IMR-90 (cell line): ENCODE data around the gene PLXNA1. TPM values are rescaled to one million over a fixed set of nuclear protein-coding genes. Genes with fewer than 3 reads are reported as not detected.

ENCODE experiments used
- ATAC-seq: fragments of 200-7000 bp; cut with Tn5 transposase; 2 replicates; pipeline ENCODE4 v1.9.1; 2020; ENCODE audit warnings: low read depth, mild to moderate bottlenecking, moderate library complexity
- BruUV-seq: library from RNA; stranded (reverse); fragments of 400-500 nt; replicated peaks from 2 replicates; lab custom pipeline; 2021; lab: Mats Ljungman, UMichigan
- CTCF ChIA-PET: fragments of 300-600 bp; formaldehyde crosslinking; extraction: SDS; loops from one replicate; lab custom pipeline; 2021; ENCODE audit warnings: antibody characterized with exemption; lab: Yijun Ruan, JAX
- POLR2A ChIA-PET: fragments of 300-600 bp; sonication (Branson Sonifier 250); formaldehyde crosslinking; loops from one replicate; lab custom pipeline; 2022; ENCODE audit warnings: antibody characterized with exemption; ENCODE audit not compliant: unreplicated experiment; lab: Charles Lee
- DNase-seq: peaks from one replicate; pipeline ENCODE4 v3.0.0; 2013
- H2AFZ ChIP-seq: replicated peaks from 2 replicates; pipeline ENCODE3; 2013; ENCODE audit warnings: low read length, mild to moderate bottlenecking; ENCODE audit not compliant: poor library complexity
- H2AK5ac ChIP-seq: 2 replicates; pipeline ENCODE4 v1.6.1; 2013; ENCODE audit warnings: low read depth, low read length, inconsistent platforms
- H2AK9ac ChIP-seq: replicated peaks from 2 replicates; pipeline ENCODE3; 2013; ENCODE audit warnings: mild to moderate bottlenecking, low read depth, low read length, moderate library complexity; ENCODE audit not compliant: poor library complexity
- H2BK120ac ChIP-seq: 2 replicates; pipeline ENCODE4 v1.6.1; 2013; ENCODE audit warnings: low read depth, low read length, inconsistent platforms
- H2BK15ac ChIP-seq: 3 replicates; pipeline ENCODE4 v1.6.1; 2013; ENCODE audit warnings: low read depth, low read length, inconsistent platforms
- H2BK20ac ChIP-seq: 2 replicates; pipeline ENCODE4 v1.6.1; 2013; ENCODE audit warnings: low read depth, mild to moderate bottlenecking, inconsistent platforms, low read length, moderate library complexity
- H2BK5ac ChIP-seq: 2 replicates; pipeline ENCODE4 v1.6.1; 2013; ENCODE audit warnings: mild to moderate bottlenecking, low read depth, low read length, inconsistent platforms; ENCODE audit not compliant: poor library complexity, severe bottlenecking
- H3K14ac ChIP-seq: replicated peaks from 2 replicates; pipeline ENCODE4 v1.6.1; 2013; ENCODE audit warnings: low read depth, low read length, inconsistent platforms
- H3K18ac ChIP-seq: 2 replicates; pipeline ENCODE4 v1.6.1; 2013; ENCODE audit warnings: low read depth, low read length, control low read depth
- H3K23ac ChIP-seq: 2 replicates; pipeline ENCODE4 v1.6.1; 2013; ENCODE audit warnings: low read depth, low read length, inconsistent platforms
- H3K27ac ChIP-seq: 2 replicates; pipeline ENCODE4 v1.5.1; 2013; ENCODE audit warnings: mild to moderate bottlenecking, control low read depth, low read length; ENCODE audit not compliant: insufficient read depth
- H3K27me3 ChIP-seq: 2 replicates; pipeline ENCODE4 v1.6.1; 2013; ENCODE audit warnings: low read length; ENCODE audit not compliant: control insufficient read depth, insufficient read depth
- H3K36me3 ChIP-seq: 2 replicates; pipeline ENCODE4 v1.6.1; 2013; ENCODE audit warnings: low read length, mixed read lengths; ENCODE audit not compliant: control insufficient read depth, insufficient read depth
- H3K4ac ChIP-seq: 2 replicates; pipeline ENCODE4 v1.6.1; 2013; ENCODE audit warnings: low read depth, low read length, inconsistent platforms
- H3K4me1 ChIP-seq: 2 replicates; pipeline ENCODE4 v1.6.1; 2013; ENCODE audit warnings: low read length, mixed read lengths; ENCODE audit not compliant: control insufficient read depth, insufficient read depth
- H3K4me2 ChIP-seq: 2 replicates; pipeline ENCODE4 v1.6.1; 2013; ENCODE audit warnings: low read depth, mild to moderate bottlenecking, control low read depth, low read length, moderate library complexity
- H3K4me3 ChIP-seq: 2 replicates; pipeline ENCODE4 v1.5.1; 2013; ENCODE audit warnings: low read depth, mild to moderate bottlenecking, control low read depth, low read length, moderate library complexity; ENCODE audit not compliant: insufficient read depth
- H3K56ac ChIP-seq: 2 replicates; pipeline ENCODE4 v1.6.1; 2013; ENCODE audit warnings: low read length, inconsistent platforms; ENCODE audit not compliant: insufficient read depth; ENCODE audit errors: extremely low read depth
- H3K79me1 ChIP-seq, 2 experiments: 2 replicates each; pipeline ENCODE4 v1.6.1; 2013; ENCODE audit warnings: low read length in 2 of 2, inconsistent platforms in 1 of 2, low read depth in 1 of 2
- H3K9ac ChIP-seq: 2 replicates; pipeline ENCODE4 v1.6.1; 2013; ENCODE audit warnings: low read depth, low read length, control low read depth
- H3K9me1 ChIP-seq: 2 replicates; pipeline ENCODE4 v1.6.1; 2013; ENCODE audit warnings: low read length, inconsistent platforms; ENCODE audit not compliant: insufficient read depth
- H3K9me3 ChIP-seq: 2 replicates; pipeline ENCODE4 v1.6.1; 2013; ENCODE audit warnings: low read length; ENCODE audit not compliant: control insufficient read depth, insufficient read depth
- H4K20me1 ChIP-seq: 2 replicates; pipeline ENCODE4 v1.6.1; 2013; ENCODE audit warnings: low read length, inconsistent platforms; ENCODE audit not compliant: insufficient read depth
- H4K5ac ChIP-seq: 2 replicates; pipeline ENCODE4 v1.6.1; 2013; ENCODE audit warnings: mild to moderate bottlenecking, low read depth, low read length, control low read depth
- H4K8ac ChIP-seq, 2 experiments: 2 replicates each; pipeline ENCODE4 v1.6.1; 2013; ENCODE audit warnings: low read depth in 2 of 2, low read length in 2 of 2, control low read depth in 1 of 2, inconsistent platforms in 1 of 2
- H4K91ac ChIP-seq: 2 replicates; pipeline ENCODE4 v1.6.1; 2013; ENCODE audit warnings: low read depth, low read length, inconsistent platforms; ENCODE audit not compliant: insufficient read depth
- CEBPB ChIP-seq: IDR thresholded peaks from 2 replicates; pipeline ENCODE4 v1.6.1; 2012; ENCODE audit warnings: low read depth, low read length, improper control_type of control experiment
- MAZ ChIP-seq: IDR thresholded peaks from 2 replicates; pipeline ENCODE4 v1.6.1; 2012; ENCODE audit warnings: low read depth, mild to moderate bottlenecking, low read length, improper control_type of control experiment, moderate library complexity, borderline replicate concordance
- NFE2L2 ChIP-seq: fragments of 150-350 bp; IDR thresholded peaks from 2 replicates; pipeline ENCODE4 v1.6.1; 2016; ENCODE audit warnings: low read depth, mild to moderate bottlenecking, low read length
- POLR2A ChIP-seq: IDR thresholded peaks from 2 replicates; pipeline ENCODE4 v1.6.1; 2012; ENCODE audit warnings: mild to moderate bottlenecking, low read depth, low read length
- RAD21 ChIP-seq: IDR thresholded peaks from 2 replicates; pipeline ENCODE4 v1.6.1; 2012; ENCODE audit warnings: low read length, improper control_type of control experiment
- RFX5 ChIP-seq: IDR thresholded peaks from 2 replicates; pipeline ENCODE4 v1.8.0; 2012; ENCODE audit warnings: low read depth, mild to moderate bottlenecking, low read length, moderate library complexity
- WGBS, 2 experiments: methylation state at CpG; one replicate each; pipeline versions ENCODE4 v1.1.5 to v1.1.7; 2013; ENCODE audit warnings: missing lambda C conversion rate in 2 of 2; ENCODE audit not compliant: insufficient read length in 1 of 2; ENCODE audit errors: extremely low coverage in 2 of 2; 5-methylcytosine and 5-hydroxymethylcytosine counted together
- dilution Hi-C: fragments of 300-500 bp; cut with HindIII; formaldehyde crosslinking; loops from one replicate; pipeline ENCODE4 v1.14.3; 2018; ENCODE audit warnings: low sequenced_read_pairs; ENCODE audit not compliant: unreplicated experiment
- in situ Hi-C: fragments of 300-500 bp; cut with MboI; formaldehyde crosslinking; loops from 3 replicates; pipeline ENCODE4 v1.14.3; 2019; ENCODE audit warnings: low sequenced_read_pairs, inconsistent platforms, mixed read lengths
- intact Hi-C: fragments of 100-400 bp; cut with micrococcal nuclease; formaldehyde crosslinking; loops from 2 replicates; pipeline ENCODE4 v1.10.0; 2022
- polyA plus RNA-seq, 3 experiments: library from polyadenylated mRNA; depleted of rRNA; stranded (reverse); fragments of >200 nt; gene quantifications; 2 replicates each; pipeline ENCODE4 v1.2.3, GENCODE V29; 2012; ENCODE audit warnings: low replicate concordance in 1 of 3
- total RNA-seq: library from RNA; depleted of rRNA; stranded (reverse); fragments of >200 nt; gene quantifications from 2 replicates; pipeline ENCODE4 v1.2.3, GENCODE V29; 2012
- TF ChIP-seq, protein P1 (sequence below): conservative IDR thresholded peaks from 2 replicates; pipeline ENCODE4 v1.5.1; 2012; ENCODE audit warnings: mild to moderate bottlenecking, low read depth, low read length, improper control_type of control experiment

PLXNA1 gene
- total and polyA plus RNA-seq, 2 of the 4 experiments (the other 2 are of a cell fraction) = 13.6 to 49.4 TPM

DNA sequence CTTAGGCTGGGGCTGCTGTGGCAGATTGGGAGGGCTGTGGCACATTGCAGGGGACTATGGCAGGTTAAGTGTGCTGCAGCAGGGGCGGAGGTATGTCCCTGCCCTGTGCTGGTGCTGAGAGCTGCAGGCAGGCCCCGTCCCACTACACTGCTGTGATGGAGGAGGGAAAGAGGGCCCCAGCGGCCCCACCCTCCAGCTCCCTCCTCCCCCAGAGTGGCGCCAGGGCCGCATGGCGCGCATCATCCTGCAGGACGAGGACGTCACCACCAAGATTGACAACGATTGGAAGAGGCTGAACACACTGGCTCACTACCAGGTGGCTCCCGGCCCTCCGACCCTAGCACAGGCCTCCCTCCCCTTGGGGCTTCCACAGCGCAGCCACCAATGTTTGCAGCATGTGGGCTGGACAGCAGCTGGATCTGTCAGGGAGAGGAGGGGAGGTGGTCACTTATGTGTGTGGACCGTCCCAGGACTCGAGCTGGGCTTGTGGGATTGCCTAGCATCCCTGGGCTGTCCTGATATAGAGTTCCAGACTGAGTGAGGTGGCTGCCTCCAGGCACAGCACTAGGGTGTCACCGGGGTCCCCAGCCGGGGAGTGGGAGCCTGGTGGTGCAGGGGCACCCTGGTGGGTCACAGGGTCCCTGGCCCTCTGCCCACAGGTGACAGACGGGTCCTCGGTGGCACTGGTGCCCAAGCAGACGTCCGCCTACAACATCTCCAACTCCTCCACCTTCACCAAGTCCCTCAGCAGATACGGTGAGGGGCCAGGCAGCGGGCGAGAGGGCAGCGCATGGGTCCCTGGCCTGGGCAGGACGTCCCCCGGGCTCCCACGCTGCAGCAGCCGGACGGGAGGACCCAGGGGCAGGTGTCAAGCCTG, 46.1 kb downstream of the PLXNA1 start:
- Histone ChIP-seq H4K91ac (no peak overlapping the region), H3K56ac (no peak overlapping the region), H2AK5ac (no peak overlapping the region), H2BK5ac (no peak overlapping the region), H3K23ac (no peak overlapping the region), H4K20me1 (peaks cover 4% of the 10 kb centered on the region), H3K36me3 (peaks cover 74% of the 10 kb centered on the region), H3K79me1 (no peaks in the 10 kb centered on the region), H3K14ac (no peak overlapping the region), H2AK9ac (peak overlapping the region; percentile 20), H4K8ac (no peak overlapping the region), H3K27me3 (no peaks in the 10 kb centered on the region), H3K4ac (no peak overlapping the region), H3K4me3 (no peak overlapping the region), H3K27ac (no peak overlapping the region), H3K4me2 (no peak overlapping the region), H3K9me3 (no peaks in the 10 kb centered on the region), H2BK120ac (no peak overlapping the region), H2AFZ (no peak overlapping the region), H3K9me1 (no peaks in the 10 kb centered on the region; the same call in 1 of the 2 replicates), H4K5ac (no peak overlapping the region), H3K9ac (no peak overlapping the region), H2BK20ac (no peak overlapping the region), H3K18ac (no peak overlapping the region), H2BK15ac (no peak overlapping the region), H3K4me1 (peaks cover 7% of the 10 kb centered on the region; the same call in 1 of the 2 replicates)
- intact Hi-C loops = no loop called here
- TF ChIP-seq POLR2A = no peak
- no peak for TF ChIP-seq NFE2L2
- no peak for TF ChIP-seq CEBPB
- TF ChIP-seq, protein P1, sequence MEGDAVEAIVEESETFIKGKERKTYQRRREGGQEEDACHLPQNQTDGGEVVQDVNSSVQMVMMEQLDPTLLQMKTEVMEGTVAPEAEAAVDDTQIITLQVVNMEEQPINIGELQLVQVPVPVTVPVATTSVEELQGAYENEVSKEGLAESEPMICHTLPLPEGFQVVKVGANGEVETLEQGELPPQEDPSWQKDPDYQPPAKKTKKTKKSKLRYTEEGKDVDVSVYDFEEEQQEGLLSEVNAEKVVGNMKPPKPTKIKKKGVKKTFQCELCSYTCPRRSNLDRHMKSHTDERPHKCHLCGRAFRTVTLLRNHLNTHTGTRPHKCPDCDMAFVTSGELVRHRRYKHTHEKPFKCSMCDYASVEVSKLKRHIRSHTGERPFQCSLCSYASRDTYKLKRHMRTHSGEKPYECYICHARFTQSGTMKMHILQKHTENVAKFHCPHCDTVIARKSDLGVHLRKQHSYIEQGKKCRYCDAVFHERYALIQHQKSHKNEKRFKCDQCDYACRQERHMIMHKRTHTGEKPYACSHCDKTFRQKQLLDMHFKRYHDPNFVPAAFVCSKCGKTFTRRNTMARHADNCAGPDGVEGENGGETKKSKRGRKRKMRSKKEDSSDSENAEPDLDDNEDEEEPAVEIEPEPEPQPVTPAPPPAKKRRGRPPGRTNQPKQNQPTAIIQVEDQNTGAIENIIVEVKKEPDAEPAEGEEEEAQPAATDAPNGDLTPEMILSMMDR = no peak
- TF ChIP-seq RAD21 = no peak
- no peak for TF ChIP-seq RFX5
- TF ChIP-seq MAZ = no peak
- POLR2A ChIA-PET = no interaction called here
- DNase-seq (no peak), ATAC-seq (no peak)
- CTCF ChIA-PET = no interaction called here
- dilution Hi-C loops = no loop called here
- in situ Hi-C loops = no loop called here
- WGBS, 2 experiments = 93% methylated on average over 3 of the region's 30 CpGs; no CpG with 5 or more reads in 1 of the 2 experiments
- no TSS peak for BruUV-seq
